Keratinocyte (primary cell): ENCODE measurements around the gene OPN1MW. TPM values are rescaled to one million over a fixed set of nuclear protein-coding genes. Genes with fewer than 3 reads are reported as not detected.
"Not testable (repeated sequence)": the region's sequence is repeated elsewhere in the genome, so short reads cannot be mapped to it uniquely, and the experiment has no call there.

ENCODE experiments used
- DNase-seq: peaks from one replicate; pipeline ENCODE4 v3.0.0-alpha.2; 2011; ENCODE audit warnings: low read depth, missing footprints, low spot score
- FAIRE-seq: peaks from 2 replicates; lab custom pipeline; 2011; peaks lifted over from hg19 to GRCh38; lab: Jason Lieb, UNC
- H2AFZ ChIP-seq: 2 replicates; pipeline ENCODE4 v1.6.0; 2012; ENCODE audit warnings: low read length, control low read depth, inconsistent platforms; ENCODE audit not compliant: control insufficient read depth
- H3K27ac ChIP-seq: 2 replicates; pipeline ENCODE4 v1.5.1; 2011; ENCODE audit warnings: low read length; ENCODE audit not compliant: control insufficient read depth, insufficient read depth
- H3K27me3 ChIP-seq: 3 replicates; pipeline ENCODE4 v1.6.0; 2011; ENCODE audit warnings: low read length; ENCODE audit not compliant: control insufficient read depth, insufficient read depth; ENCODE audit errors: extremely low read depth
- H3K36me3 ChIP-seq, 2 experiments: 2 replicates in 1 of 2; 3 replicates in 1 of 2; pipeline ENCODE4 v1.5.1; 2011; ENCODE audit warnings: low read length in 2 of 2, mild to moderate bottlenecking in 1 of 2; ENCODE audit not compliant: control insufficient read depth in 2 of 2, insufficient read depth in 2 of 2; ENCODE audit errors: extremely low read depth in 1 of 2
- H3K4me1 ChIP-seq: 3 replicates; pipeline ENCODE4 v1.5.1; 2011; ENCODE audit warnings: low read length; ENCODE audit not compliant: control insufficient read depth, insufficient read depth; ENCODE audit errors: extremely low read depth
- H3K4me2 ChIP-seq: 3 replicates; pipeline ENCODE4 v1.6.0; 2011; ENCODE audit warnings: low read depth, low read length; ENCODE audit not compliant: control insufficient read depth, insufficient read depth; ENCODE audit errors: extremely low read depth
- H3K4me3 ChIP-seq, 3 experiments: fragments of 200-600 bp in 1 of 3; sonication (generic) in 1 of 3; 2 replicates in 2 of 3; 3 replicates in 1 of 3; pipeline ENCODE4 v1.5.1; 2011 to 2016; ENCODE audit warnings: low read length in 3 of 3, mild to moderate bottlenecking in 3 of 3, control low read depth in 2 of 3, inconsistent platforms in 1 of 3, low read depth in 1 of 3, mixed read lengths in 1 of 3, mixed run types in 1 of 3, moderate library complexity in 1 of 3; ENCODE audit not compliant: control insufficient read depth in 2 of 3, insufficient read depth in 2 of 3; ENCODE audit errors: extremely low read depth in 1 of 3
- H3K79me2 ChIP-seq: 2 replicates; pipeline ENCODE4 v1.6.0; 2012; ENCODE audit warnings: low read length; ENCODE audit not compliant: control insufficient read depth, insufficient read depth
- H3K9ac ChIP-seq: 3 replicates; pipeline ENCODE4 v1.6.0; 2011; ENCODE audit warnings: low read length; ENCODE audit not compliant: control insufficient read depth, insufficient read depth; ENCODE audit errors: extremely low read depth
- H3K9me1 ChIP-seq: 3 replicates; pipeline ENCODE4 v1.6.0; 2011; ENCODE audit warnings: low read length; ENCODE audit not compliant: control insufficient read depth, insufficient read depth; ENCODE audit errors: extremely low read depth
- H3K9me3 ChIP-seq: 2 replicates; pipeline ENCODE4 v1.5.1; 2012; ENCODE audit warnings: low read depth, low read length; ENCODE audit not compliant: control insufficient read depth
- H4K20me1 ChIP-seq: 3 replicates; pipeline ENCODE4 v1.6.0; 2011; ENCODE audit warnings: low read length; ENCODE audit not compliant: control insufficient read depth, insufficient read depth; ENCODE audit errors: extremely low read depth
- dilution Hi-C: fragments of 300-500 bp; cut with MboI; formaldehyde crosslinking; loops from one replicate; pipeline ENCODE4 v1.7.0; 2020; ENCODE audit warnings: low sequenced_read_pairs; ENCODE audit not compliant: extremely low pct_ligation_motif_present
- polyA plus RNA-seq, 5 experiments: library from polyadenylated mRNA; depleted of rRNA in 3 of 5; stranded (reverse) in 3 of 5; stranded (forward) in 1 of 5; unstranded in 1 of 5; fragments of >200 nt; gene quantifications; 1 replicate in 1 of 5; 2 replicates in 3 of 5; 3 replicates in 1 of 5; pipeline versions ENCODE4 v1.2.1 to v1.2.3, GENCODE V29; 2011 to 2012; ENCODE audit warnings: missing spikeins in 2 of 5, low read depth in 1 of 5, low replicate concordance in 1 of 5

OPN1MW gene
- polyA plus RNA-seq, 1 donor (not counting 4 experiments of a cell fraction or from before 2014, with no cell fraction given): not detected

DNA sequence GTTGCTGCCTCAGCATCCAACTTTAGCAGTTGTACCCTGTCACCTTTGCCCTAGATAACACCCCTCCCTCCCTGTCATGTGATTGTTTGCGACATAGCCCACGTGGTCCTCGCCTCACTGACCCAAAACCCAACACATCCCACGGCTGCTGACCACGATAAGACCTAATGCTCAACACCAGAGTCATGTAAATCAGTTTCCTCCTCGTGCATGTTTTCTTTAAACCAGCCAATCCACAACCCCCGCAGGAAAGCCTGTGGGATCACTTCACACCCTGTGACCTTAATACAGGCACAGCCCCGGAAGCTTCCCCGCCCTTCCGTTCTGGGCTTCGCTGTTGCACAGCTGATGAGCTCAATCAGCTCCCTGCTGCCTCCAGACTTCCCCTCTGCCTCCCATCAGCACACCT, 9.9 kb upstream of the OPN1MW start:
- H3K27ac ChIP-seq, H3K79me2 ChIP-seq, FAIRE-seq, H3K27me3 ChIP-seq, H3K9me3 ChIP-seq, H3K36me3 ChIP-seq, H3K9me1 ChIP-seq, DNase-seq, H2AFZ ChIP-seq, dilution Hi-C loops, H3K4me2 ChIP-seq, H3K4me3 ChIP-seq, H4K20me1 ChIP-seq, H3K9ac ChIP-seq, H3K4me1 ChIP-seq: not testable (repeated sequence)

DNA sequence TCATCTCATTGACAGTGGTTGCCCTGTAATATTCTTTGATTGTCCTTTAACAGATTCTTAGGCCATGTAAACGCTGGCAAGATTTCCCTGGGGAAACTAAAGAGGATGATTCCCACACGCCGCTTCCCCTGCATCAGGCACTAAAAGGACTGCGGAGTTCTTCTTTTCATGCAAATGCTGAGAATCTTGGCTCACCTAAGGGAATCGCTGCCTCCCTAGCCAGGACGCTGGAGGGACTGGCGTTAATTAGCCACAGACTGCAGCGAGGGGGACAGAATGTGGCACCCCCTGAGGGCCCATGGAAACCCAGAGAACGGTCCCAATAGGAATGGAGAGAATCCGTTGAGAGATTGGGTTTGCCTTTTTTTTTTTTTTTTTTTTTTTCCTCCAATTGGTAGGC, 8.0 kb upstream of the OPN1MW start:
- DNase-seq, H3K4me3 ChIP-seq, H3K9ac ChIP-seq, H3K27me3 ChIP-seq, H3K9me1 ChIP-seq, H3K79me2 ChIP-seq, H3K9me3 ChIP-seq, dilution Hi-C loops, H3K4me2 ChIP-seq, H2AFZ ChIP-seq, H3K4me1 ChIP-seq, H3K27ac ChIP-seq, H3K36me3 ChIP-seq, FAIRE-seq, H4K20me1 ChIP-seq: not testable (repeated sequence)

DNA sequence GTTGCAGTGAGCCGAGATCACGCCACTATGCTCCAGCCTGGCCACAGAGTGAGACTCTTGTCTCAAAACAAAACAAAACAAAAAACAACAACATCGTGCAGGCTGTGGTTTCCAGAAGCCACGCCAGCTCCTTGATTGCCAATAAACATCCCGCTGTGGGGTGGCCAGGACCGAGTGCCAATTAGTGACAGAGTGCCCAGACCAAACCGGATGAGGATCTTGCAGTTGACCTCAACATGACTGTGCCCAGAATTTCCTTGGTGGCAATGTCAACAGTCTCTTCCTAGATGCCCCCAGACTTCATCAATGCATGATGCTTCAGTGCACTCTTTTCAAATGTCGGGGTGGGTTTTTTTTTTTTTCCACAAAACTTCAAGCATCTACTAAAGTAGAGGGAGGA, 1.4 kb downstream of the OPN1MW start:
- H3K4me2 ChIP-seq, FAIRE-seq, H3K9ac ChIP-seq, DNase-seq, H3K4me1 ChIP-seq, H3K27me3 ChIP-seq, H4K20me1 ChIP-seq, dilution Hi-C loops, H2AFZ ChIP-seq, H3K27ac ChIP-seq, H3K79me2 ChIP-seq, H3K36me3 ChIP-seq, H3K4me3 ChIP-seq, H3K9me1 ChIP-seq, H3K9me3 ChIP-seq: not testable (repeated sequence)

- H3K9me1 ChIP-seq, FAIRE-seq: not testable (repeated sequence)
These were observed 10.4 kb downstream of the OPN1MW start for GRCh38 chrX:154192846-154193245.

GRCh38 chrX:154194316-154194715, 11.9 kb downstream of the OPN1MW start:
- H3K27me3 ChIP-seq, H3K4me3 ChIP-seq, H3K27ac ChIP-seq, H3K9me1 ChIP-seq, H2AFZ ChIP-seq, dilution Hi-C loops, H3K36me3 ChIP-seq, H3K9me3 ChIP-seq, H3K9ac ChIP-seq, H3K4me2 ChIP-seq, FAIRE-seq, H4K20me1 ChIP-seq, DNase-seq, H3K4me1 ChIP-seq, H3K79me2 ChIP-seq: not testable (repeated sequence)

More at GRCh38 chrX:154192846-154193245, 10.4 kb downstream of the OPN1MW start:
- H3K9me3 ChIP-seq, H3K79me2 ChIP-seq, H2AFZ ChIP-seq, DNase-seq, H3K9ac ChIP-seq, H3K27ac ChIP-seq, H3K4me3 ChIP-seq, H3K36me3 ChIP-seq, H3K27me3 ChIP-seq, dilution Hi-C loops, H4K20me1 ChIP-seq, H3K4me2 ChIP-seq, H3K4me1 ChIP-seq: not testable (repeated sequence)
